ENCODE results near the gene DLG2. TPM values are rescaled to one million over a fixed set of nuclear protein-coding genes. Genes with fewer than 3 reads are reported as not detected.

Gene DLG2
- total RNA-seq, 3 donors from 2014 or later (not counting 1 experiment from before 2014, with no cell fraction given), result 1.7 to 2.9 (median 2.2) TPM

- WGBS (ENCODE audit: insufficient coverage), result no CpG with 5 or more reads among the region's 2 CpGs
- Histone ChIP-seq H3K4me1 (ENCODE audit: control insufficient read depth, insufficient read depth, low read length) (no peaks in the 10 kb centered on the region), H3K27ac (ENCODE audit: low read length) (no peak overlapping the region), H3K27me3 (ENCODE audit: control insufficient read depth, insufficient read depth, low read length) (no peaks in the 10 kb centered on the region), H3K36me3 (ENCODE audit: control insufficient read depth, insufficient read depth, low read length) (no peaks in the 10 kb centered on the region), H3K9me3 (ENCODE audit: control insufficient read depth, insufficient read depth, low read length) (no peaks in the 10 kb centered on the region), H3K4me3 (ENCODE audit: low read length) (no peak overlapping the region)
- DNase-seq (no peak), ATAC-seq (no peak)
- H3K4me1 Mint-ChIP-seq, result no peaks in the 10 kb centered on the region
- H3K27ac Mint-ChIP-seq, result no peak overlapping the region
- TF ChIP-seq, protein P1, sequence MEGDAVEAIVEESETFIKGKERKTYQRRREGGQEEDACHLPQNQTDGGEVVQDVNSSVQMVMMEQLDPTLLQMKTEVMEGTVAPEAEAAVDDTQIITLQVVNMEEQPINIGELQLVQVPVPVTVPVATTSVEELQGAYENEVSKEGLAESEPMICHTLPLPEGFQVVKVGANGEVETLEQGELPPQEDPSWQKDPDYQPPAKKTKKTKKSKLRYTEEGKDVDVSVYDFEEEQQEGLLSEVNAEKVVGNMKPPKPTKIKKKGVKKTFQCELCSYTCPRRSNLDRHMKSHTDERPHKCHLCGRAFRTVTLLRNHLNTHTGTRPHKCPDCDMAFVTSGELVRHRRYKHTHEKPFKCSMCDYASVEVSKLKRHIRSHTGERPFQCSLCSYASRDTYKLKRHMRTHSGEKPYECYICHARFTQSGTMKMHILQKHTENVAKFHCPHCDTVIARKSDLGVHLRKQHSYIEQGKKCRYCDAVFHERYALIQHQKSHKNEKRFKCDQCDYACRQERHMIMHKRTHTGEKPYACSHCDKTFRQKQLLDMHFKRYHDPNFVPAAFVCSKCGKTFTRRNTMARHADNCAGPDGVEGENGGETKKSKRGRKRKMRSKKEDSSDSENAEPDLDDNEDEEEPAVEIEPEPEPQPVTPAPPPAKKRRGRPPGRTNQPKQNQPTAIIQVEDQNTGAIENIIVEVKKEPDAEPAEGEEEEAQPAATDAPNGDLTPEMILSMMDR (IDR thresholded peaks at IDR 0.05), result no peak
- H3K27me3 Mint-ChIP-seq (ENCODE audit: low read depth in 2 of 2), result no peaks in the 10 kb centered on the region
- peaks cover 6% of the 10 kb centered on the region for H3K36me3 Mint-ChIP-seq
- peaks cover 14 to 18% of the 10 kb centered on the region in 2 donors for H3K9me3 Mint-ChIP-seq
- intact Hi-C loops (cut with micrococcal nuclease), result no loop called here
- H3K4me3 Mint-ChIP-seq, result no peak overlapping the region
Measured at GRCh38 chr11:84165139-84165538, 1462.0 kb downstream of the DLG2 start.

DNA sequence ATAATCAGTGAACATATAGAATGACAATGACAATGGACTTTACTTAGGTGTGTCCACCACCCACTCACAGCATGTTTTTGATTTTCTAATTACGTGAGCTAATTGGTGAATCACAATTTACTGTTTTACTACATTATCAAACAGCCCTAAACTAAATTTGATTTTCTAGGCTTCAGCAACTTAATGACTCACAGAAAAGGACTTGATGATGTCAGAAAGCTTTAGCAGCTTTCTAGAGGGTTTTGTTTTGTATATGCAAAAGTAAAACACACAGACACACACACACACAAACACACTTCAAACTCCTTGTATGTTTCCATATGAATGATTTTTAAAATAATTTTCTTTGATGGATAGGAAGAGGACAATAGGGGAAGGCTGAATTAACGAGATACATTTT is 1462.4 kb downstream of the DLG2 start:
- ATAC-seq (no peak), DNase-seq (no peak)
- Histone ChIP-seq H3K9me3 (ENCODE audit: control insufficient read depth, insufficient read depth, low read length) (no peaks in the 10 kb centered on the region), H3K4me3 (ENCODE audit: low read length) (no peak overlapping the region), H3K27ac (ENCODE audit: low read length) (no peak overlapping the region), H3K4me1 (ENCODE audit: control insufficient read depth, insufficient read depth, low read length) (no peaks in the 10 kb centered on the region), H3K27me3 (ENCODE audit: control insufficient read depth, insufficient read depth, low read length) (no peaks in the 10 kb centered on the region), H3K36me3 (ENCODE audit: control insufficient read depth, insufficient read depth, low read length) (no peaks in the 10 kb centered on the region)
- Mint-ChIP-seq H3K4me3 (no peak overlapping the region), H3K36me3 (peaks cover 6% of the 10 kb centered on the region), H3K27ac (no peak overlapping the region), H3K27me3 (ENCODE audit: low read depth in 2 of 2) (no peaks in the 10 kb centered on the region), H3K9me3 (peaks cover 14 to 19% of the 10 kb centered on the region in 2 donors), H3K4me1 (no peaks in the 10 kb centered on the region)
- intact Hi-C loops (cut with micrococcal nuclease), result no loop called here
- TF ChIP-seq, protein P1 (IDR thresholded peaks at IDR 0.05), result no peak
- WGBS (ENCODE audit: insufficient coverage), result 83% methylated on average over 2 of the region's 2 CpGs

DNA sequence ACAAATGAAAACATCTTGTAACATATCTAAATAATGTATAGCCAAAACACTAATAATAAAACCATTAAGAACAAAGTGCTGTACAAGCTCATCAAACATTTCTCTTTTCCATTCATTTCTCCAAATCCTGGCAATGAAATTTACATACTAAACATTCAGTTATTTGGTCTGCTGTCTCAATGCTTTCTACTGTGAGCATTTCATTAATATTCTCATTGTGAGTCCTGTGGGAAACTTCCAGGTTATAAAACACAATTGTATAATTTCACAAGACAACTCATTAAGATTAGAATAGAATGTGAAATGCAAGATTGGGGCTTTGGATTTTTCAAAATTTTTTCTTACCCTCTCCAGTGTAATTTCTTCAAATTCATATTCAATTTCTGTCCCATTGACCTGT is 1464.0 kb downstream of the DLG2 start:
- Histone ChIP-seq H3K4me3 (ENCODE audit: low read length) (no peak overlapping the region), H3K27me3 (ENCODE audit: control insufficient read depth, insufficient read depth, low read length) (no peaks in the 10 kb centered on the region), H3K27ac (ENCODE audit: low read length) (no peak overlapping the region), H3K36me3 (ENCODE audit: control insufficient read depth, insufficient read depth, low read length) (no peaks in the 10 kb centered on the region), H3K9me3 (ENCODE audit: control insufficient read depth, insufficient read depth, low read length) (no peaks in the 10 kb centered on the region), H3K4me1 (ENCODE audit: control insufficient read depth, insufficient read depth, low read length) (no peaks in the 10 kb centered on the region)
- intact Hi-C loops (cut with micrococcal nuclease), result no loop called here
- no peaks in the 10 kb centered on the region for H3K4me1 Mint-ChIP-seq
- DNase-seq (no peak), ATAC-seq (no peak)
- no peak overlapping the region for H3K27ac Mint-ChIP-seq
- TF ChIP-seq, protein P1 (IDR thresholded peaks at IDR 0.05), result no peak
- H3K4me3 Mint-ChIP-seq, result no peak overlapping the region
- peaks cover 6% of the 10 kb centered on the region for H3K36me3 Mint-ChIP-seq
- H3K27me3 Mint-ChIP-seq (ENCODE audit: low read depth in 2 of 2), result no peaks in the 10 kb centered on the region
- H3K9me3 Mint-ChIP-seq, result peaks cover 15 to 19% of the 10 kb centered on the region in 2 donors

- Histone ChIP-seq H3K4me1 (ENCODE audit: control insufficient read depth, insufficient read depth, low read length) (no peaks in the 10 kb centered on the region), H3K27me3 (ENCODE audit: control insufficient read depth, insufficient read depth, low read length) (no peaks in the 10 kb centered on the region), H3K4me3 (ENCODE audit: low read length) (no peak overlapping the region), H3K9me3 (ENCODE audit: control insufficient read depth, insufficient read depth, low read length) (no peaks in the 10 kb centered on the region), H3K36me3 (ENCODE audit: control insufficient read depth, insufficient read depth, low read length) (no peaks in the 10 kb centered on the region), H3K27ac (ENCODE audit: low read length) (no peak overlapping the region)
- intact Hi-C loops (cut with micrococcal nuclease), result no loop called here
- Mint-ChIP-seq H3K4me1 (no peaks in the 10 kb centered on the region), H3K27me3 (ENCODE audit: low read depth in 2 of 2) (no peaks in the 10 kb centered on the region), H3K27ac (no peak overlapping the region), H3K9me3 (peaks cover 17 to 27% of the 10 kb centered on the region in 2 donors), H3K36me3 (peaks cover 6% of the 10 kb centered on the region), H3K4me3 (no peak overlapping the region)
- ATAC-seq (no peak), DNase-seq (no peak)
- TF ChIP-seq, protein P1 (IDR thresholded peaks at IDR 0.05), result no peak
- 100% methylated on average over 2 of the region's 3 CpGs for WGBS (ENCODE audit: insufficient coverage)
Measured at GRCh38 chr11:84157639-84158038, 1469.5 kb downstream of the DLG2 start.
